Endometrium (tissue), 2 donors: ENCODE results near the gene SLC43A3.

Source experiments
- FAIRE-seq: peaks from 2 replicates; lab custom pipeline; 2012; peaks lifted over from hg19 to GRCh38; lab: Jason Lieb, UNC
- donor health status: control.
- donor health status: control.

The SLC43A3 gene

DNA sequence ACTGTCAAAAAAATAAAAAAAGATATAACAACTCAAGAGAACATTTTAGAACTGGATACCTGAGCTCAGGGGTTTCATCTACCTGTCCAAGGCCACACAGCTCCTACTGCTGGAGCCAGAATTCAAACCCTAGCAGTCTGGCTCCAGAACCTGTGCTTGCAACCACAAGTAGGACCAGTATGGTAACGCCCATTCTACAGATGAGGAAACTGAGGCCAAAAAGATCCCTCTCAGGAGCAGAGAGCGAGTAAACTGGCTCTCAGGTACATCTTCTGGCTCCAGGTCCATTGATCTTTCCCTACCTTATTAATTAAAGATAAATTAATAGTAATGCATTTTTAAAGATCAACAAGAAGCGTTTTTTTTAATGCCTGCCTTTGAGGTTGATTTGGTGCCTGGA, 69.6 kb downstream of the SLC43A3 start:
- FAIRE-seq, result no peak
